Activated naive CD8-positive, alpha-beta T cell treated with anti-CD3 and anti-CD28 coated beads, Interleukin-2, amount 50 U/mL, for 16 hours (primary cell): ENCODE measurements around the gene SAMD3.
"Not testable (repeated sequence)": the region's sequence is repeated elsewhere in the genome, so short reads cannot be mapped to it uniquely, and the experiment has no call there.

Experiments used
- DNase-seq: peaks from one replicate; pipeline ENCODE4 v3.0.0-alpha.2; 2020; ENCODE audit warnings: low read depth, low spot score

Gene SAMD3

DNA sequence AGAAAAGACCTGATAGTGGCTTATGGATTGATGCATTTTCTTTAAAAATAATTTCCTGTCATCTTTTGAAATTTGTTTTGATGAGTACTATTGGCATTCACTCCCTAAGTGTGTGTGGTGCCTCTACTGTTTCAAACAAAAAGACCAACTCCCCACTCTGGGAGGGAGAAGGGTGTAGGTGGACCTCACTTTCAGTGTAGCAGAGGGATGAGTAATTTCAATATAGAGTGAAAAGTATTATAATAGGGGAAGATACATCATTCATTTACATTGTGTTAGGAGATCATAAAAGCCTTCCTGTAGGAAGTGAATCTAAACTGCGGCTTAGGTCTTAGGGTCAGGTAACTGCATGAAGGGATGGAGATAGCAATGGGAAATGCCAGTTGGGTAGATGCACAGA is 46.4 kb downstream of the SAMD3 start:
- no peak for DNase-seq

DNA sequence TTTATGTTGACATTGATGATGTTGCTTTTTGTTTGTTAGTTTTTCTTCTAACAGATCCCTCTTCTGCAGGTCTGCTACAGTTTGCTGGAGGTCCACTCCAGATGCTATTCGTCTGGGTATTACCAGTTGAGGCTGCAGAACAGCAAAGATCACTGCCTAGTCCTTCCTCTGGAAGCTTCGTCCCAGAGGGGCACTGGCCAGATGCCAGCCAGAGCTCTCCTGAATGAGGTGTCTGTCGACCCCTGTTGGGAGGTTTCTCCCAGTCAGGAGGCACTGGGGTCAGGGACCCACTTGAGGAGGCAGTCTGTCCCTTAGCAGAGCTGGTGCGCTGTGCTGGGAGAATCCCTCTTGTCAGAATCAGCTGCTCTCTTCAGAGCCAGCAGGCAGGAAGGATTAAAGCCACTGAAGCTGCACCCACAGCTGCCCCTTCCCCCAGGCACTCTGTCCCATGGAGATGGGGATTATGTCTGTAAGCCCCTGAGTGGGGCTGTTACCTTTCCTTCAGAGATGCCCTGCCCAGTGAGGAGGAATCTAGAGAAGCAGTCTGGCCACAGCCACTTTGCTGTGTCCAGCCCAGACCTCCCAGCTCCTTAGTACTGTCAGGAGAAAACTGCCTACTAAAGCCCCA is 49.3 kb downstream of the SAMD3 start:
- not testable (repeated sequence) for DNase-seq

DNA sequence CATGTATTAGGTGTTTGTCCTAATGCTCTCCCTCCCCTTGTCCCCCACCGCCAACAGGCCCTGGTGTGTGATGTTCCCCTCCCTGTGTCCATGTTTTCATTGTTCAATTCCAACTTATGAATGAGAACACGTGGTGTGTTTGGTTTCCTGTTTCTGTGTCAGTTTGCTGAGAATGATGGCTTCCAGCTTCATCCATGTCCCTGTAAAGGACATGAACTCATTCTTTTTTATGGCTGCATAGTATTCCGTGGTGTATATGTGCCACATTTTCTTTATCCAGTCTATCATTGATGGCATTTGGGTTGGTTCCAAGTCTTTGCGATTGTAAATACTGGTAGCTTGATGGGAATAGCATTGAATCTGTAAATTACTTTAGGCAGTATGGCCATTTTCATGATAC is 52.6 kb downstream of the SAMD3 start:
- not testable (repeated sequence) for DNase-seq

DNA sequence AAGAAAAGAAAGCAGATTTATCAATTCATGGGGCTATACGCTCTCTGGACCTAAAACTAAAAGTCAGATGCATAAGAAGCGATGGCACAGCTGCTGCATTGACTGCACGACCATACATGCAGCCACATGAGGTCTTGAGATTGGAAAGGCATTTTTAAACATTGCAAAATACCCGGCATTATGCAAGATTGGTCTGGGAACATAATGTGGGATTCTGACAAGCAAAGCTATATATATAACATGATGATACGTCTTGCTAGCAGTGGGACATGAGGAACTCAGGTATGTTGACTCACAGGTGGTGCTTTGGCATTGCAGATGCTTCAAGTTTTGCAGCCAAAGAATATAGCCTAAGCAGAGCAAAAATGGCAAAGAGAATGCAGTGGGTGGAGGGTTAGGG is 55.1 kb downstream of the SAMD3 start:
- no peak for DNase-seq

DNA sequence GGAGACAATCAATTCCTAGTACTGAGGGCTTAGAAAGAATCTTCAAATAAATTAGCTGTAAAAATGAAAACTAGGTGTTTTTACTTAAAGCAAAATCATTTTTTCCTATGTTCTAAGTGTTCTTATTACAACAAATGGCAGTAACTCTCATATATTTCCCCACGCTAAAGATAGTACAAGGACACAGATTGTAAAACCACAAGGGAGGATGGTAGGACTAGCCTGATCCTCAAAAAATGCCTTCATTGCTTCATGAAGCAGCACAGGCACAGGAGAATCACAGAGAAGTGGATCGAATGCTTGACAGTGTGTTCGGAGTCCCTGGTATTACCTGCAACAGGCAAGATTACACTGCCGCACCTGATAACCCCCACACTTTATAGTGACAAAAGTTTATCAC is 58.5 kb downstream of the SAMD3 start:
- no peak for DNase-seq

DNA sequence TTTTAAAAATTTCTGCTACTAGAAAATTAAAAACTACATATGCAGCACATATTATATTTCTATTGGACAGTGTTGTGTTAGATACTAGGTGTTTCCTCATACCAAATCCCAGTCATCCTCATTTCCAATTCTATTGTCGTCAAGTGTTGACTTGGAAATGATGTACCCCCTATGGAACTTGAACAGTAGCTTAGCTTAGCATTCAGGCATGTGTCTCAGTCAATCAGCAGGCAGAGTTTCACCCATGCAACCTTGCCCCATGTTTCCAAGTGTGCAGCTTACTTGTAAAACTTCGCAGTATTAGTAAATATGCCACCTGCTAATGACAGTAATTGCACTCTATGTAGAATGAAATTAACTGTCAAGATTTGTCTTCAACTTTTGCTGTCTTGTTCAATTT is 59.5 kb downstream of the SAMD3 start:
- DNase-seq, result no peak

DNA sequence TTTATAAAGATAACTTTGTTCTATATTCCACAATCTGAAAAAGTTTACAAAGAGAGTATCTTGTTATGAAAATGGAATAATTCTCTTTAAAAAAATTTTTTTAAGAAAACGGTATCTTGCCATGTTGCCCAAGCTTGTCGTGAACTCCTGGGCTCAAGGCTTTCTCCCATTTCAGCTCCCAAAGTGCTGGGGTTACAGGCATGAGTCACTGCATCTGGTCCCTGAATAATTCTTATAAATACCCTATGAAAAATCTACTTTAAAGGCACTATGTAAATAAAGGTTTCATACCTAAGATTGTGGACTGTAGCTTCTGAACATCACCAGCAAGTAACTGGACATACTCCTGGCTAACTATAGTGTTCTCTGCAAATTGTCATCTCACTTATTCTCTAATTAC is 60.3 kb downstream of the SAMD3 start:
- no peak for DNase-seq

DNA sequence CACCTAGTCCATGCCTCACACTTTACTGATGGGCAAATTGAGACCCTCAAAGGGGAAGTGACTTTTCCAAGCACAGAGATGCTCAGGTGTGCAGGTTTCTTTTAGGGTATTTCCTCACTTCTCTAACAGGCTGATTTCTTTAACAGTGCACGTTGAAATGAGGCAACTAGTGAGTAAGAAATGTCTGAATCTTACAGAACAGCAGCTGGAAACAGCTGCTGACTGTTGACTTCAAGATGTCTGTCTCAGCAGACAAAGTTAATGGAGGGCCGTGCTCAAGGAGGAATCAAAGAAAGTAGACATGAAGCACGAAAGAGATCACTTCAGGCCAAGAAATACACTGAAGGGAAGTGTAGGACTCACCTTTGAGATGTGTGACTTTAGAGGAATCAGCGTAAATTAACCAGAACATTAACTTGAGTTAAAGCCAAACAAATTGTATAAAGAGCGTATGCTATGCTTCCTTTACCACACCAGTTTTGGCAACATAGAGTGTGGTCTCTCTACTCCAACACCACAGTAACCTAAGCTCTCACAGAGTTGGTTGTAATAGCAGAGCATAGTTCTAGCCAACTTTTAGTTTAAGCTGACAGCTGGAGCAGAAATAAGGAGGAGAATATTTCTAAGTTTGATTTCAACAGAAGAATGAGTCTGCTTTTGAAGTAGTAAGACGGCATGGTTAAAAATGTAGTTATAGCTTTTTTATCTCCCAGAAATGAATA is 60.9 kb downstream of the SAMD3 start:
- no peak for DNase-seq

DNA sequence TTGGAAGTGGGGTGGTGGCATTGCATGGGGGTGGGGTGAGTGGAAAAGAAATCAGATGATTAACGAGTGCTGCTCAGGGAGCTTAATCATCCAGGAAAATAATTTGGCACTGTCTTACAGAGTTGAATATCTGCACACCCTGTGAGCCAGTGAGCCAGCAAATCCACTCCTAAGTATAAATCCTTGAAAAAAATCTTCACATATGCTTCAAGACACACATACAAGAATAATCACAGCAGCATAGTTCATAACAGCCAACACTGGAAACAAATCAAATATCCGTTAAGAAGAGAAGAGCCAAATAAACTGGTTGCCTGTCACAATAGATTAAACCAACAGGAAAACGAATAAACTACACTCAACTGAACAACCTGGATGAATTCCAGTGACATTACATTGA is 62.8 kb downstream of the SAMD3 start:
- DNase-seq, result no peak

DNA sequence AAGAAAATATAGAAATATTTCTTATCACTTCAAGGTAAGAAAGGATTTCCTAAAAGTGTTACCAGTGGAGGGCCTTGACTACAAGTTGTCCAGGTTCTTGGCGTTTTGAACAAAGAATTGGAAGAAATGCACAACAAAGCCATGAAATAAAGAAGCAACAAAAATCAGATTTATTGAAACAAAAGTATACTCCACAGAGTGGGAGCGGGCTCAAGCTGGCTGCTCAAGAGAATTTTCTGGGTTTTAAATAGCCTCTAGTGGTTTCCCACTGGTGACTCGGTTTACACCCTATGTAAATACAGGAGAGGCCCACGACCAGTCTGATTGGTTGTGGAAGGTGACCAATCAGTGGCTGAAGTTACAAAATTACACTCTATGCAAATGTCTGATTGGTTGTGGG is 64.2 kb downstream of the SAMD3 start:
- DNase-seq, result no peak

DNA sequence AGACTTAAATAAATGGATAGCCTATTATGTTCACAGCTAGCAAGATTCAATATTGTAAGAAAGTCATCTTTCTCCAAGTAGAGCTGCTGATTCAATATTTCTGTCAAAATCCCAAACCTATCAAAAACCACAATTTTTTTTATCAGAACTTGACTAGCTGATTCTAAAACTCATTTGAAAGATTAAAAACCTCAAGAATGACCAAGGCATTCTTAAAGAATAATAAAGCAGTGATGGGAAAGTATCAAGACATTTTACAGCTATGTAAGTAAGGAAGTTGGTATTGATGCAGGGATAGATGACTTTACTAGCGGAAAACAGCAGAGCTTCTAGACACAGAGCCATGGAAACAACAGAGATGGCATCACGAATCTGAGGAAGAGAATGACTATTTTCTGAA is 64.7 kb downstream of the SAMD3 start:
- DNase-seq, result no peak

DNA sequence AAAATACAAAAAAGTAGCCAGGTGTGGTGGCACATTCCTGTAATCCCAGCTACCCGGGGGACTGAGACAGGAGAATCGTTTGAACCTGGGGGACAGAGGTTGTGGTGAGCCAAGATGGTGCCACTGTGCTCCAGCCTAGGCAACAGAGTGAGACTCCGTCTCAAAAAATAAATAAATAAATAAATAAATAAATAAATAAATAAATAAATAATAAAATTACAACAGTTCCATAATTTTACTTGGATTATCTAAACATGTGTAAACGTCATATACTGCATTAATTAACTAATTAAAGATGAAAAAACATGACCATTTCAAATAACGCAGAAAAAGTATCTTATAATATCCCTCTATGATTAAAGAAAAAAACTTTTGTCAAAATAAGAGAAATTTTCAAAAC is 65.8 kb downstream of the SAMD3 start:
- DNase-seq, result no peak

DNA sequence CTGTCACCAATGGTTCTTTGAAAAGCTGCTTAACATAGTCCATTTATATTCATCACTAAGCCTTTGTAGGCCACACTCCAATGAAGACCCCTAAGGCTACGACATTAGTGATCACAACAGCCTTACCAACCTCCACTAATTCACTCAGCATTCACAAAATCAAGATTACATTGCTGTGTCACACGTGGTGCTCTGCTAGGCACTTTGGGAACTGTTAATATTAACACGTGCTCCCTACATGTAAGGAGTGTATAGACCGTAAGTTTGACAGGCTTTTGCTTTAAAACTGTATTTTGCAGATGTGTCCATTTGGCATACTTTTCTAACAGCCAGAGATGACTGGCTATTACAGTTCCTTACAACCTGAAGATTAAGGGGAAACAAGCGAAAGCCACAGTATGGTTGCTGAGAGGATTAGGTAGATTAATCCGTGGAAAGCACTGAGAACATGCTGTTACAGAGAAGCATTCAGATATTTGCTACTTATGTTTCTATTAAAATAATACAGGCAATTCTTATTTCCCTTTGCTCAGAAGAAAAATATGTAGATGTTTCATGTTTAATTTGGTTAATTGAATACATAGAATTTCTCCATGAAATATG is 69.7 kb downstream of the SAMD3 start:
- no peak for DNase-seq

DNA sequence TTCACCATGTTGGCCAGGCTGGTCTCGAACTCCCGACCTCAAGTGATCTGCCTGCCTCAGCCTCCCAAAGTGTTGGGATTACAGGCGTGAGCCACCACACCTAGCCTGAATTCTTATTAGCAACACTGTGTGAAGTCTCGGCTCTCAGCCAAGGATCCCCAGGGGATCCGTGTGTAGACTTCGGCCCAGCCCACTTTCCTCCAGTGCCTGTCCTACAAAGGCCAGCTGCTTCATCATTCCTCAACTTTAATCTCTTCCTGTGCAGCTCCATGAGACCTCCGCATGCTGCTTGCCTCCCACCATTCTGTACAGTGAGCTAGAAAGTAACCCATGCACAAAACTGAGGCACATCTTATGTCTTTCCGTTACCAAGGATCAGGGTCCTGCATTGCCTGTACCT is 71.8 kb downstream of the SAMD3 start:
- no peak for DNase-seq

DNA sequence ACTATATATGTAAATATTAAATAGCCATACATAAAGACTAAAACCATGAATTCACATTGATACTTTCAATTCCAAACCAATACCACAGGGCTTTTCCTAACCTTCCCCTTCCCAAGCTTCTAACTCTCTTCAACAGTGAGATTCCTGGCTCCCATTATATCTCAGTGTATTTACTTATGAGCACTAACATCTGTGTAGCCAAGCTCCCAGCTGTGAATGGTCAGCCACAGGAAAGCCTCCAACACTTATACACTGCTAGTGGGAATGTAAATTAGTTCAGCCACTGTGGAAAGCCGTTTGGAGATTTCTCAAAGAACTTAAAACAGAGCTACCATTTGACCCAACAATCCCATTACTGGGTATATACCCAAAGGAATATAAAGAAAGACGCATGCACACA is 73.7 kb downstream of the SAMD3 start:
- not testable (repeated sequence) for DNase-seq

DNA sequence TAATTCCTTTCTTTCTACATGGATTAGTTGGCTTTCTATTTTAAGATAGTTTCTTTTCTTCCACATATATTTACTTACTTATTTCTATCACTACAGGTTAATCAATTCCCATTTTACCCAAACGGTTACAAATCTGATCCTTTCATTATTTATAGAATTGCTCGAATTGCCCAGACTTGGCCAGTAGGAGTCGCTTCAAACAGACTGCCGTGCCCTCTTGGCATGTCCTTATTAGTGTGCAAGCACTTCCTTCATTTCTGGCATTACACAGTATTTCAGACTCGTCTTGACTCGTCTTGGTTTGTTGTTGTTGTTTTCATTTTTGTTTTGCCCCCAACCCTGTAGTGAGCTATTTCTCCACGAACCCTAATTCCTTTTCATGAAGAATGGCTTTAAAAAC is 74.6 kb downstream of the SAMD3 start:
- DNase-seq, result no peak

DNA sequence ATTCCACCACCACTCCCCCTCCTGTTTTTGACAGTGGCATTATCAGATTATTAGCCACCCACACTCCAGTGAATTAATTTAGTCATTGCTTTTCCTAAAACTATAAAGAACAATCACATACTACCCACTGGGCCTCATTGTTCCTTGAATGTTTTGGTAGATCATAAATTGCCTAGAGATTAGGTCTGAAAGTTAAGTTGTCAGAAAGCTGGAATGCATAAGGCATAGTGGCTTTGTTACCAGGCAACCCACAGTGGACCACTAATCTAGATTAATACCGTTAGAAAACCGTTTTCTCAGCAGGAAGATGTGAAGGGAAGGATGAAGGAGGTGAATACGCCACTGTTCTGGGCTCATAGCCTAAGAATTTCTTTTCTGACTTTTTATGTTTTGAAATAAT is 75.6 kb downstream of the SAMD3 start:
- no peak for DNase-seq

DNA sequence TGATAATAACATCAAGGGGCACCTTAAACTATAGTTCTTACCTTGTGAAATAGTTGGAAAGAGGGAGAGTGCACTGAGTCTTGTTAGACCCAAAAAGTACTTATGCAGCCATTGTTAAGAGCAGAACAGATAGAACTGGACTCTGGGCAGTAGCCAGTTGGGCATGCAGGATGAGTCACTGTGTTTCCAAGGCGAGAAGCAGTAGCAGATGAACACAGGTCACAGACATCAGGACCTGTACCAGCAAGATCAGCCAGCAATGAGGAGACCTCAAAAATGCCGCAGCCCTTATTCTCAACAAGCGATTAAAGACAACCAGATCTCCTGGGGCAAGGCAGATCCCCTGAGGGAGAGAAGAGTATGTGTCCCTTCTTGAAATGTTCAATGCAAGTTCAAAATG is 79.0 kb downstream of the SAMD3 start:
- no peak for DNase-seq

DNA sequence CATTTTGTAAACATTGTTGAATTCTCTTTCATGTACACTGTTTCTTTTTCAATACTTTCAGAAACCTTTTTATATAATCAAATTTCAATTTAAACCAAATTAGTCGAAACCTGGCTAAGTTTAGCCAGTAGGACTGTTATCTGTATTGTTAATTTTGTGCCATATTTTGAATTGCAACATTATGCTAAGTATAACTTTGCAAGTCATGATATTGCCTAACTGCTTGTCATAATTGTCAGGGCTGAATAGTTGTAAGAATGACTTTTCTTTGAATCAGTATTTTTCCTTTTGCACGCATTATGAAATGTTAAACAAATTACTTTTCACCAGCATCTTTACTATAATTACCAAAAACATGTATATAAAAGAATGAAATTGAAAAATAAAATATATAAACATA is 82.7 kb downstream of the SAMD3 start:
- DNase-seq, result no peak

DNA sequence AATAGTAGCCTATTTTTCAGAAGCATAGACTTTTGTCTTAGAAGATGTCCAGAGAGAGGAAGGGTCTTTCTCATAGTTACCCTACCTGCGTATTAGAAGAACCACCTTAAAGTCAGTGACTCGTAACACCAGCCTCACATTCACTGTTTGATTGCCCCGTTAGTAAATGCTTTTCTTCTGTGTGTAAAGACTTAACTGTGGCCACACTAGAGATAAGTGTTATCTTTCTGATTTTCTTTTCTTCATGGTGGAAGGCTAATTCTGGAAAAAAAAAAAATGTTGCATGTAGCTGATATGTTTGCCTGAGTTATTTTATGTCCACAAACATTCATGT is 83.9 kb downstream of the SAMD3 start:
- no peak for DNase-seq

DNA sequence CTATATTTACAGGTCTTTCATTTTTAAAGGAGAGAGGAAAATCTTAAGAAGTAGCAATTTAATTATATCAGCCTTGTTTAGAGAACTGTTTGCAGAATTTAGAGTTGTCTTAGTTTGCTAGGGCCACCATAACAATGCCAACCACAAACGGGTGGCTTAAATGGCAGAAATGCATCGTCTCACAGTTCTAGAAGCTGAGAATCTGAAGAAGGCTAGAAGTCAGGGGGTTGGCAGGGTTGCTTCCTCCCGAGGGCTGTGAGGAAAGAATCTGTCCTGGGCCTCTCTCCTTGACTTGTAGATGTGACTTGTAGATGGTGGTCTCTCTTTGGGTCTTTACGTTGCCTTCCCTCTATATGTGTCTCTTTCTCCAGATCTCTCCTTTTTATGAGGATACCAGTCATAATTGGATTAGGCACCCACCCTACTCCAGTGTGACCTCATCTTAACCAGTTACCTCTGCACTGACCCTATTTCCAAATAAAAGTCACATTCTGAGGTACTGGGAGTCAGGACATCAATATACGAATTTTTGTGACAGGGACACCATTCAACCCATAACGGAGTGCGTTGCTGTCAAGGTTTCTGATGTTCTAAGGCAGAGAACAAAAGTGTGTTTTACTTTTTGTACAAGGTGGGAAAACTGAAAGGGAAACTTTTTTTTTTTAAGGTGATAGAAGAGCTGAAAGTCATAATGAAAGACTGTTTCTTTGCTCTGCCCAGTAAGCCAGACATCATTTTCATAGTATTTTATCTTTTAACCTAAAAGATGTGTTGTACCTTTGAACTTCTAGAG is 84.4 kb downstream of the SAMD3 start:
- DNase-seq, result no peak

DNA sequence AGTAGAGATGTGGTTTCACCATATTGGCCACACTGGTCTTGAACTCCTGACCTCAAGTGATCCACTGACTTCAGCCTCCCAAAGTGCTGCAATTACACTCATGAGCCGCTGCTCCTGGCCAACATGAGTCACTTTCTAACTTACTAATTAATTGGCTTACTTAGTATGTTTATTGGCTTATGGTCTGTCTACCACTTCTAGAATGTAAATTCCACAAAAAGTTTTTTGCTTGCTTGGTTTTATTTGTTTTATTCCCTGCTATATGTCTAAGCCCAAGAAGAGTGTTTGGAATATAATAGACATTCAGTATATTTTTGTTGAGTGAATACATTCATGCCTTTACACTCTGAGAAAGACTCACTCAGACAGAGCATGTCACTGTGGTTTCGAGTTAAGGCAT is 86.0 kb downstream of the SAMD3 start:
- DNase-seq, result no peak

DNA sequence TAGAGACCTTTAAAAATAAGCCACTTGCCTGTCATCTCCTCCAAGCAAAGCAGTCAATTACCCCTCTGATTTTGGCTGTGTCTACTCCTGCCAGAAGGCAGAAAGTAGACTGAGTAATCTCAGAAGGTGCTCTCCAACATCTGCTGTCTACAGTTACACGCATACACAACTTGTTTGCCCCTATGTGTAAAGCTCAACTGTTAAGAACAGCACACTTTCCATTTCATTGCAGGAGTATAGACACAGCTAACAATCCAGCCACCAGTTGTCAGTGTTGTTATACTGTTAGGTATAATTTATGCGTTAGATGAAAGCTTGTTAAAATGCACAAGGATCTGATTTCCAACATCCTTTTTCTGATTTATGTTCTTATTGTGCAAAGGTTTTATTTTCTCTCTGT is 88.2 kb downstream of the SAMD3 start:
- no peak for DNase-seq
